Smooth muscle cell of the brain vasculature (primary cell): ENCODE measurements around the gene DMTF1.

Experiments
- DNase-seq: peaks from one replicate; pipeline ENCODE4 v3.0.0-alpha.2; 2012; ENCODE audit warnings: low read depth, low spot score

The DMTF1 gene

DNA sequence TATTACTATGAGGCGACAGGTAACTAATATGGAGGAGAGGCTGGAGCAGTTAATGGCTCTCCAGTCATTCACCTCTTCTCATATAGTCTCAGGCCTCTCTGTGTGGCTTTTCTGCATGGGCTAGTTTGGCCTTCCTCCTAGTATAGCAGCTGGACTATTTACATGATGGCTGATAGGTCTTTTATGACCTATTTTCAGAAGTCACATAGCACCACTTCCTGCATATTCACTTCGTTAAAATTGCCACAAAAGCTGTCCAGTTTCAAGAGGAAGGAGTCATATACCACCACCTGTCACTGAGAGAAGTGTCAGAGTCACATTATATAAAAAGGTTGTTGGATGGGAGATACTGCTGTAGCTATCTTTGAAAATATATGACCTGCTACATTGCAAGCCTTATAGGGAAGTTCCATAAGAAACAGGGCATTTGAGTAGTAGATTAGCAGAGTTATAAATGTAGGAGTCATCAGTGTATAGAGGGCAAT lies 8.0 kb upstream of the DMTF1 start:
- DNase-seq: no peak

DNA sequence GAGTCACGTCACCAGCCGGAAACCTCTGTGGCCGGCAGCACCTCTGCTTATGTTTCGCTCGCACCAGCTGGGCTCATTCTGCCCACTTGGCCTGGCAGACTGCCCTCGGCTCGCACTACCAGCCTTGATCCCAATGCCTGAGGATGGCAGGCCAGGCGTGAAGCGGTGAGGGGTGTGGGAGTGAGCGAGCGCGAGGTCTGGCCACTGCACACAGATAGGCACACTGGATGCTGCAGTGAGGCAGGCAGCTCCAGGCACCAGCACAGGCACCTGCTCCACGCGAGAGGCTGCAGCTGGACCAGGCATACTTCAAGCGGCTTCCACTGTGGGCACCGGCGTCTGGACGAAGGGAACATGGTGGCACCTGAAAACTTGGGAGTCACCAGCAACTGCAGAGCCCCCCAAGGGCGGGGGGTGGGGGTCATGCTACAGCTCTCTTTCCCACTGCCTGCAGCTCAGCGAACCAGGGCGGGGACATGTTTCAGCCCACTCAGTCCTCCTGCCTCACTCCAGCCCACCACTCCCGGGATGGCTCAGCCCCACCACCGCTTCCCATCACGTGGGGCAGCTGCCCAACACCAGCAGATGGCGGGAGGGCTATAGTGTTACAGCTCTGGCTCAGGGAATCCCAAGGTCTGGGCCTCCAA lies 5.4 kb upstream of the DMTF1 start:
- DNase-seq: no peak

DNA sequence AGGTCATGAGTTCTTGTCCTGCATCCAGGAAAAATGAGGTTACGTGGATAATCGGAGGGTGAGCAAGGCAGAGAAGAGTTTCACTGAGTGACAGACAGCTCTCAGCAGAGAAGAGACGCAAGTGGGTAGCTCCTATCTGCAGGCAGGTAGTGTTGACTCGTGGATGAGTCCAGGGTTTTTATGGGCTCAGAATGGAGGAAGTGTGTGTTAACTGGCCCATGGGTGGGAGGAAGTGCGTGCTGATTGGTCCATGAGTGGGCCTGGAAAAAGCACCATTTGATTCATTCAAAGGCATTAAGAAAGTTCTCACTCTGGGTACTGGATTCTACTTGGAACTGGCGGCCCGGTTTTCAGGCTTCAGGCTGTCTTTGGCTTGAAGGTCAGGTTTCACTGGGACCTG lies 4.8 kb upstream of the DMTF1 start:
- DNase-seq: no peak

DNA sequence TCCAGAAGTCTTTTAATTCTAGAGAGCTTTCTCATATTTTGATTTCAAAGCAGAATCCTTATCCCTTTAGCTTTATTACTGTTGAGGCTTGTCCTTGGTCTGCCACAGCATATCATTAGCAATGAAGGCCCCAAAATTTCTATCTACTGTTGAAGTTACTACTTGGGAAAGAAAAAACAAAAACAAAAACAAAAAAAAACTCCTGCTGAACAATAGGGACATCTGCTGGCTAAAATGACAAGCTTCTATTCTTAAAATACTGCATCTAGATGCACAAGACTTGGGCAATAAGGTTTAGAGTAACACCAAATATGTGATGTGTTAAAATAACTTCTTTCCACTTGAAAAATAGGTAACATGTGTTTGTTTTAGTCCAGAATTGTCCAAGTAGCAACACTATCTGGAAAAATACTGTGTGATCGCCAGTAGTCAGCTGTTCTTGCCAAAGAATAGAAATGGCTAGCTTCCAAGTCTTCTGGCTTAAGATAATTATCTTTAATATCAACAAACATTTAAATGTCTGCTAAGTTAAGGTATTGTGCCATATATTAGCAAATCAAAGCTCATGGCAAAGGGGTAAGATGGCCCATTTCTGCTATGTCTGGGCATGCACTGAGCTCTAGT lies 3.8 kb upstream of the DMTF1 start:
- DNase-seq: no peak

DNA sequence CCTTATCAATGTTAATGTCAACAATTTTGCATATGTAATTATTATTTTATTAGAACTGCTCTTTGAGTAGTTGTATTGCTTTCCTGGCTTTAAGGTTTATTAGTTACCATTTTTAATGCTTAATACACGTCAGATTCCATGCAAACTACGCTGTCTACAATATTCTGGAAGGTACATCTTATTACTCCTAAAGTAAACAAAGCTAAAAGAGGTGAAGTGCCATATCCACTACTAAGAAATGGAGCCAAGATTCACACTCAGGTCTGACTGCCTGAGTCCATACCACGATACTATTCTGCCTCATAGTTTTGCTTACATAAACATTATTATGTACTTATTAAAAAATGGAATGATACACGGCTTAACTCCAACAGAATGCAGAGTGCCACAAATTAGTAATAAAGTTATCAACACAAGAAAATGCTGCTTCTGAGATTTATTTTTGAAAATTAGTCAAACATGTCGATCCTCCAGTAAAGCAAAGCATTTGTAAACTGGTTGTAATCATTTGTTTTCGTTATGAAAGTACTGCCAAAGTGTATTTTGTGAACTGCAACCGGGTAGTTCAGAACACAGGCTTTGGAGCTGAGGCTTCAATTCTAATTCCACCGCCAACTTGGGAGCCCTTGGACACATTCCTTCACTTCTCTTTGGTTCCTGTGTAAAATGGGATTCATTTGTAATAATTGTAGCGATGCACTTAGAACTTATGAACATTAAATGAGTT lies 1.1 kb upstream of the DMTF1 start:
- DNase-seq: no peak

GRCh38 chr7:87151729-87152111 lies 533 bp upstream of the DMTF1 start:
- DNase-seq: no peak

DNA sequence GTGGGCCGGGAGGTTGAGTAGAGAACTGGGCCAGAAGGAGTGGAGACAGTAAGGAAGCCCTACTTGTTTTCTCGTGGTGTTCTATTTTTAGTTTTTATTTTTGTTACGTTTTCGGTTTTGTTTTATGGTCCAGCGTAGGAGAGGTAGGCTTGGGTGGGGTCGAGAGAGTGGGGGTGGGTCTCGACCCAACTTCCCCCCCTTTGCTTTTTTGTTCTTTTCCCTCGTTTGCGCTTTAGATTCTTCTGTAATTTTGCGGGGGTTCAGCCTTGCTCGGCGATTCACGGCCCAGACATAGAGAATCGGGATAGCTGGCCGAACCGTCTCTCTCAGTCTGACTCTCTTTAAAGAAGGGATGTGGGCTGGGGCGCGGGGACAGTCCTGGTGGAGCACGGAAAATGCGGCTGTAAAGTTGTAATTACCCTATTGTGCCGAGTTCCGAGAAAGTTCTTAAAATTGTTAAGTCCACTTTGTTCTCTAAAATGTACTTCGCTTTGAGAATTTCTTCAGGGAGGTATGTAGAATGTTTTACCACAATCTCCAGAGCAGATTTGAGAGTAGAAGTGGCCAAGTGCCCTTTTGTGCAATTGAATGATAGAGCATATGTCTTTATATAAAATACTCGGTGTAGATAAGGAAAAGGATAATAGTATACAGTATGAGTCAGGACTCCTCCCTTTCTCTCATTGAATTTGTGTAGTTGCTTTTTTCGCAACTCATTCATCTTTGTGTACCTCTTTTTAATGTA lies 816 bp downstream of the DMTF1 start:
- DNase-seq: no peak

GRCh38 chr7:87154166-87154565 lies 1.9 kb downstream of the DMTF1 start:
- no peak for DNase-seq

GRCh38 chr7:87154569-87154968 lies 2.3 kb downstream of the DMTF1 start:
- DNase-seq: no peak

DNA sequence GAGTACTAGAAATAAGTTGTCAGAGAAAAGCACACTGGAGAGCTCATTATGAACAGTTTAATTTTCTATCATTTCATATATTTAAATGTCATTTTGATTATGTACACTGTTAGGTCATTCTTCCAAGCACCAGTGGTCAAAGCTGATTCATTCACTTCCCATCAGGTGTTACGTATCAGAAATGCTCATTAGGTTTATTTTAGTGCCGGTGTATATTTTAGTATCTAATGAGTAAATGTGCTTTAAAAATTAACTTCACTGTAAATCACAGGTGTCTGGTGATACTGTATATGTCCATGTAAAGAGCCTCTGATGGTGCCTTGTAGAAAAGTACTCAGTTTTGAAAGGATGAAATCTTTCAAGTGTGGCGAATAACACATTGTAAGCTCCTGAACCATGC lies 3.5 kb downstream of the DMTF1 start:
- no peak for DNase-seq

DNA sequence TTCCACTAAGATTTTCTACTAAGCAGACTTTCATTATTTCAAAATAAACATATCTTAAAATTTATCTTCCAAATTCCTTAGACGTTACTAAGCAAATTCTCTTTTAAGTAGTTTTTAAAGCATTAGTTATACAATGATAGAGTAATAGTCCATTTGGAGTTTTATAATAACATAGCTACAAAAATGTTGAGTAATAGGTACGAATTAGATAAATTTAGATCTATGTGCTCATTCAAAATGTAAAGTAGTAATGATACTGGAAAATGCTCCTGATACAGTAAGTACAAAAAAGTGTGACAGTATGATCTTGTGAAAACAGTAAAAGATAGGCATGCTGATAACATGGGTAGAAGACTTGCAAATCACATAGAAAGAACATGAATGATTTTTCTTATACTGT lies 4.5 kb downstream of the DMTF1 start:
- DNase-seq: no peak

DNA sequence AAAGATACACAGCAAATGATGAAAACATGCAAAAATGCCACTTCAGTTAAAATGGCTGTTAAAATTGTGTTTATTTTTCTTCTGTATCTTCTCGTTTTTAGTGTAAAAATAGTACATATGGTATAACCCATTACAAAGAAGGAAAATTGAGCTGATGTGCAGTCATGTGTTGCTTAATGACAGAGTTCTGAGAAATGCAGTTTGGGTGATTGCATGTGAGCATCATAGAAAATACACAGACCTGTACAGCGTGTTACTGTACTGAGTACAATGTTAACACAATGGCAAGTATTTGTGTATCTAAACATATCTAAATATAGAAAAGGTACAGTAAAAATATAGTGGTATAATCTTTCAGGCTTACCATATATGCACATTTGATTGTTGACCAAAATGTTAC lies 7.3 kb downstream of the DMTF1 start:
- no peak for DNase-seq

GRCh38 chr7:87164433-87164832 lies 12.2 kb downstream of the DMTF1 start:
- DNase-seq: no peak

DNA sequence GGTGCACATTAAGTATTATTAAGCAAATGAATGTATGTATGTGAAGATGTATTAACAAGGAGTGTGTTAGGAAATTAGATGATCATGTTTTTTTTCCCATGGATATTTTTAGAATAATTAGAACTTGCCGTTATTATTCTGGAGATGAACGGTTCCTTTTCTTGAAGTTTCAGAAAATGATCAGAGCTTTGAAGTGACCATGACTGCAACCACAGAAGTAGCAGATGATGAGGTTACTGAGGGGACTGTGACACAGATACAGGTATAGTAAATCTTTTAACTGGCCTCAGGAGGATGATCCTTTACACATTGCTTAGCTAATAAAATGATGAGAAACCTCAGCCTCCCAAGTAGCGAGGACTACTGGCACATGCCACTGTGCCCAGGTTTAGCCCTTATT lies 18.6 kb downstream of the DMTF1 start:
- DNase-seq: no peak

DNA sequence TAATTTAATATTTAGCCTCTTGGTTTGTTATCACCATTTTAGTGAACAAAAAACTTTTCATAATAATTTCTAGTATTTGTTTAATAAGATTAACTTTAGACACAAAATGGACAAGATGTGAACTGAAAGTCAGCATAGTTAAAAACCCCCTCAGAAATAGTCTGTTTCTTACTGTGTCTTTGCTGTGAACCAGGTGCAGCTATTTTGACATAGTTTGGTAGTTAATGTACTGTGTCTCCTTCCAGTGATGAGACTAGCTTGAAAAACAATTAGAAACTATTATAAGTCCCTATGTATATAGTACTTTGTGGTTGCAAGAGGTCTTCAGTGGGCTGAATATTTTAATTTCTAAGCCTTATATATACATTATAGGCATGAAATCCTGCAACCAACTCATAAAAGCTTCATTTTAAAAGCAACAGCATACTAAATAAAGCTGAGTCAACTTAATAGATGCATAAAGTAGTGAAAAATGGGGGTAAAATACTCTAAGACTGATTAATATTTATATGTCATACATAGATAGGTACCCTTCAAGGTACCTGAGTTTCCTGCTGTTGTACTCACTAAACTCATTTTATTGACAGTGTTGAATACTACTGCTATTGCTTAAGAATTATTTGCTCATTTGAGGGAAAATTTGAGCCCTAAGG lies 19.2 kb downstream of the DMTF1 start:
- DNase-seq: no peak

DNA sequence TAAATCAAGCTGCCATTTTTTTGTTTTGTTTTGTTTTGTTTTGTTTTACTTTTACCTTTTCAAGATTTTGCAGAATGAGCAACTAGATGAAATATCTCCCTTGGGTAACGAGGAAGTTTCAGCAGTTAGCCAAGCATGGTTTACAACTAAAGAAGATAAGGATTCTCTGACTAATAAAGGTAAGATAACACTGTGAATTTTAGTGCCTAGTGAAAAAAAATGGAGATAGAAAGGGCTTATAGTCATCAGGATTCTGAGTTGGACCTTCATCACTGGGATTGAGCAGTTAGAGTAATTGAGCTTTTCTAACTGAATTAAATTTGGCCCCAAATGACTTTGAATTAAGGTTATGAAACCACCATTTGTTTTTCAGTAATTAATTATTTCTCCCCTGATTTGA lies 21.2 kb downstream of the DMTF1 start:
- no peak for DNase-seq

DNA sequence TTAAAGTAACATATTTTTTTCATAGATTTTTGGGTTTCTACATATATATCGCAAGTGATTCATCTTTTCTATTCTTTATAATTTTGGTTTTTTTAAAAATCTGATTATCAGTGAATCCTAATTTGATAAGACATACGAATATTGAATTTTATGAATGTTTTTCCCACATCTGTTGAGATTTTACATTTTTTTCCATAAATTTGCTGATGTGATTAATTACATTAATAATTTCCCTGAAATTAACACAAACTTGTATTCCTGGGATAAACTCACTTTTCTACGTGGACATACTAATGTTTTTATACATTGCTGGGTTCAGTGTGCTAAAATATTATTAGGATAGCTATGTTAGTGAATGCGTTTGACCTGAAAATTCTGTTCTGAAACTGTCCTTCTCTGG lies 26.1 kb downstream of the DMTF1 start:
- DNase-seq: no peak

DNA sequence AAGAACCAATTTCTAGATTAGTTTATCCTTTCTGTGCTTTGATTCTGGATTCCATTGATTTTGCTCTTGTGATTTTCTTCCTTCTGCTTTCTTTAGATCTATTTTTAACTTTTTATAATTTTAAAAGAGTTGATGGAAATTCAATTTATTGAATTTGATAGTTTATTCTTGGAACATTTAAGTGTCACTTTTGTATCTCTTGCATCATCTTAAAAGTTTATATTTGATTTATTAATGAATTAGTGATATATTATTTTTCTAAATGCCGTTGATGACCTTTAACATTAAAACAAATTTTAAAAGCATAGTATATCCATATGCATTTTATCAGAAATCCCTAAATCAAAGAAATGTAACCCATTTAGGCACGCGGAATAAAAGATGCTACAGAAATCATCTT lies 26.9 kb downstream of the DMTF1 start:
- no peak for DNase-seq

DNA sequence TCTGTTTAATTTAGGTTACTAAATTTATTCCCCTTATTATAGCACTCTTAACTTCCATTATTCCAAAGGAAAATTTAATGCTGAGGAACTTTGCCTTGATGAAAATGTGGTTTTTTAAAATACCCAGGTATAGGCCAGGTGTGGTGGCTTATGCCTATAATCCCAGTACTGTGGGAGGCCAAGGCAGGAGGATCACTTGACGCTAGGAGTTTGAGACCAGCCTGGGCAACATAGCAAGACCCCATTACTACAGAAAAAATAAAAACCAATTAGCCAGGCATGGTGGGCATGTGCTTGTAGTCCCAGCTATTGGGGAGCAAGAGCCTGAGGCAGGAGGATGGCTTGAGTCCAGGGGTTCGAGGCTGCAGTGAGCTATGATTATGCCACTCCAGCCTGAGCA lies 34.9 kb downstream of the DMTF1 start:
- DNase-seq: no peak

DNA sequence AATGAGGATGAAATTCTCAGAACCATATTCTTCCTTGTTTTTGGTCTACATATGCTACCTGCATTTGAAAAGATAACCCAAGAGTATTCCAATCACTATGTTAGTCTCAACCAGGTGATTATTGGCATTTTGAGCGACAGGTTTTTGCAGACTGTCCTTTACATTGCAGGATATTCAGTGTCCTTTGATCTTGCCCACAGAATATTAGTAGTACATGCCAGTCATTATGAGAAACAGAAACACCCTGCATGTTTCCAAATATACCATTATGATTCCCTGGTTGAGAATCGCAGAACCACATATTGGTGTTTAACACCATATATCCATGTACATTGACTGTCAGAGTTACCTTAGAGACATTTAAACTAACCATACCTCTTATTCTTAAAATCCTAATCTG lies 36.7 kb downstream of the DMTF1 start:
- DNase-seq: no peak

GRCh38 chr7:87190783-87191182 lies 38.5 kb downstream of the DMTF1 start:
- DNase-seq: no peak
